ENCODE data around the gene PEX5L. TPM values are rescaled to one million over a fixed set of nuclear protein-coding genes. Genes with fewer than 3 reads are reported as not detected.

The PEX5L gene
- total RNA-seq, 3 donors from 2014 or later = 0.12 to 0.78 (median 0.25) TPM

GRCh38 chr3:180072786-180073185, 36.0 kb upstream of the PEX5L start:
- H3K4me3 ChIP-seq = no peak overlapping the region
- no peaks in the 10 kb centered on the region for H3K9me3 ChIP-seq
- TF ChIP-seq, protein P1, sequence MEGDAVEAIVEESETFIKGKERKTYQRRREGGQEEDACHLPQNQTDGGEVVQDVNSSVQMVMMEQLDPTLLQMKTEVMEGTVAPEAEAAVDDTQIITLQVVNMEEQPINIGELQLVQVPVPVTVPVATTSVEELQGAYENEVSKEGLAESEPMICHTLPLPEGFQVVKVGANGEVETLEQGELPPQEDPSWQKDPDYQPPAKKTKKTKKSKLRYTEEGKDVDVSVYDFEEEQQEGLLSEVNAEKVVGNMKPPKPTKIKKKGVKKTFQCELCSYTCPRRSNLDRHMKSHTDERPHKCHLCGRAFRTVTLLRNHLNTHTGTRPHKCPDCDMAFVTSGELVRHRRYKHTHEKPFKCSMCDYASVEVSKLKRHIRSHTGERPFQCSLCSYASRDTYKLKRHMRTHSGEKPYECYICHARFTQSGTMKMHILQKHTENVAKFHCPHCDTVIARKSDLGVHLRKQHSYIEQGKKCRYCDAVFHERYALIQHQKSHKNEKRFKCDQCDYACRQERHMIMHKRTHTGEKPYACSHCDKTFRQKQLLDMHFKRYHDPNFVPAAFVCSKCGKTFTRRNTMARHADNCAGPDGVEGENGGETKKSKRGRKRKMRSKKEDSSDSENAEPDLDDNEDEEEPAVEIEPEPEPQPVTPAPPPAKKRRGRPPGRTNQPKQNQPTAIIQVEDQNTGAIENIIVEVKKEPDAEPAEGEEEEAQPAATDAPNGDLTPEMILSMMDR (IDR thresholded peaks at IDR 0.05) = no peak
- no peaks in the 10 kb centered on the region for H3K36me3 ChIP-seq (ENCODE audit: low read depth)
- ATAC-seq = no peak
- no peak for DNase-seq
- intact Hi-C loops (cut with DNase I, micrococcal nuclease) = no loop called here
- no peaks in the 10 kb centered on the region for H3K4me1 ChIP-seq (ENCODE audit: low read depth)

DNA sequence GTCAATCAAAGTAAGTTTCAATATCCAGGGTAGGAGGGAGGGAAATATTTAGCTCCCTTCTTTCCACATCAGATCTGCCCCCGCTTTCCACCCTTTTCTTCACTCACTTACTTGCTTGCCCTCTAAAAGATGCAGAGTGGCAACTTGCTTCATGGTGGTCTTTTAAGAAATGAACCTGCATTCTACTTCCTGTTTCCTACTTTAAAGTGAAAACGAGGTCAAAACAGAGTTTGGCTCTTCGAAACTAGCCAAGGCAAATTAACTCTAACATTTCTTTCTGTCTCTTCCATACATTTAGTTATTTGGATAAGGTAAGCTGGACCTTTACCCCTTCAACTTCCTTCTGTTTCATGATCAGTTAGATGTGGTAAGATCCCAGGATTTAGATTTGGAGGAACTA, 34.2 kb upstream of the PEX5L start:
- Histone ChIP-seq H3K4me3 (no peak overlapping the region), H3K36me3 (ENCODE audit: low read depth) (no peaks in the 10 kb centered on the region), H3K9me3 (no peaks in the 10 kb centered on the region), H3K4me1 (ENCODE audit: low read depth) (no peaks in the 10 kb centered on the region)
- intact Hi-C loops (cut with DNase I, micrococcal nuclease) = no loop called here
- TF ChIP-seq, protein P1 (IDR thresholded peaks at IDR 0.05) = no peak
- DNase-seq (no peak), ATAC-seq (no peak)

- no peak for ATAC-seq
These were observed 31.3 kb upstream of the PEX5L start for GRCh38 chr3:180068023-180068422.

DNA sequence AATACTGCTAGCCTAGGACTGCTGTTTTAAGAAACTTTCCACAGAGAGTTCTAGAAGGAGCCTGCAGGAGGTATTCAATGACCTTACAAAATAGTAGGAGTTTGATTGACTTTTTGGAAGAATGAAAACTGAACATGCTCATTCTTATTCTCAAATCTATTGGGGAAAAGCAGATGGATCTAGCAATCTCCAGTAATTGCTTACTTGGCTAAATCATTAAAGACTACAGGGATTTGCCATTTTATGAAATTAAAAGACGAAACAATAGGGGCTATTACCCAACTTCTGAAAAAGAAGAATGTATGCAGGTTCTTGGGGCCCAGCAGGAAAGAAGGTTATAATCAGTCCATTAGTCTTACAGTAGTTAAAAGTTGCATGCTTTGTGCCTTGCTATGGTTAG, 29.9 kb upstream of the PEX5L start:
- H3K9me3 ChIP-seq = no peaks in the 10 kb centered on the region
- no peak for ATAC-seq
- TF ChIP-seq, protein P1 (IDR thresholded peaks at IDR 0.05) = no peak
- intact Hi-C loops (cut with DNase I, micrococcal nuclease) = no loop called here
- no peaks in the 10 kb centered on the region for H3K36me3 ChIP-seq (ENCODE audit: low read depth)
- DNase-seq = no peak
- no peaks in the 10 kb centered on the region for H3K4me1 ChIP-seq (ENCODE audit: low read depth)
- no peak overlapping the region for H3K4me3 ChIP-seq

More at GRCh38 chr3:180068023-180068422, 31.3 kb upstream of the PEX5L start:
- DNase-seq = no peak
- TF ChIP-seq, protein P1 (IDR thresholded peaks at IDR 0.05) = no peak
- no peaks in the 10 kb centered on the region for H3K36me3 ChIP-seq (ENCODE audit: low read depth)
- no peak overlapping the region for H3K4me3 ChIP-seq
- intact Hi-C loops (cut with DNase I, micrococcal nuclease) = no loop called here
- no peaks in the 10 kb centered on the region for H3K9me3 ChIP-seq
- H3K4me1 ChIP-seq (ENCODE audit: low read depth) = no peaks in the 10 kb centered on the region

GRCh38 chr3:180063783-180064182, 27.0 kb upstream of the PEX5L start:
- no peak for ATAC-seq
- no peaks in the 10 kb centered on the region for H3K36me3 ChIP-seq (ENCODE audit: low read depth)
- no peak for DNase-seq
- H3K4me3 ChIP-seq = no peak overlapping the region
- intact Hi-C loops (cut with DNase I, micrococcal nuclease) = no loop called here
- no peaks in the 10 kb centered on the region for H3K9me3 ChIP-seq
- no peaks in the 10 kb centered on the region for H3K4me1 ChIP-seq (ENCODE audit: low read depth)
- TF ChIP-seq, protein P1 (IDR thresholded peaks at IDR 0.05) = no peak

DNA sequence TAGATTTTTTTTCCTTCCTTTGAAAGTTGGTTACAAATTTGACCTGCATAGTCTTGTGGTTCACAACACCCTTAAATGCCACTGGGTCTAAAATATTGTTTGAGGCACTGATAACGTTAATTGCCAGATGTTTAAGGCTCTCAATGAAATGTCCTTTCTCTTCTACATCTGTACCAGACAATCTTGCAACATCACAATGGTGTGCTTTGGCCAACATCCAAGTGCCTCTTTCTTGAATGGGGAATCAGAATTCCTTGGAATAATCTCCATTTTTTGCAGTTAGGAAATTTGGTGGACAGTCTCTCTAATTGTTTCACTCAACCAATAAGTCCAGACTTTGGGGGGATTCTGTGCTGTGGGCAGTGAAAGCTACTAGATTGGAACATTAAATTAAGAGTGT, 26.0 kb upstream of the PEX5L start:
- no peaks in the 10 kb centered on the region for H3K9me3 ChIP-seq
- ATAC-seq (no peak), DNase-seq (no peak)
- no peaks in the 10 kb centered on the region for H3K36me3 ChIP-seq (ENCODE audit: low read depth)
- no peak overlapping the region for H3K4me3 ChIP-seq
- TF ChIP-seq, protein P1 (IDR thresholded peaks at IDR 0.05) = no peak
- no peaks in the 10 kb centered on the region for H3K4me1 ChIP-seq (ENCODE audit: low read depth)
- intact Hi-C loops (cut with DNase I, micrococcal nuclease) = no loop called here

Data from mucosa of descending colon (tissue), 3 donors.